CD4-positive, alpha-beta T cell (primary cell): Measurements from ENCODE around the gene LMBR1. TPM values are rescaled to one million over a fixed set of nuclear protein-coding genes. Genes with fewer than 3 reads are reported as not detected.

Experiments
- ATAC-seq: fragments of 200-7000 bp; cut with Tn5 transposase; one replicate; pipeline ENCODE4 v1.10.0; 2022; ENCODE audit warnings: mild to moderate bottlenecking; ENCODE audit not compliant: poor library complexity
- CTCF ChIA-PET: fragments of 350-600 bp; sonication (Branson Sonifier 250); formaldehyde crosslinking; loops from one replicate; lab custom pipeline; 2021; ENCODE audit warnings: antibody characterized with exemption, inconsistent platforms; lab: Charles Lee
- POLR2A ChIA-PET: fragments of 350-600 bp; sonication (Branson Sonifier 250); formaldehyde crosslinking; loops from one replicate; lab custom pipeline; 2021; ENCODE audit warnings: antibody characterized with exemption, inconsistent platforms; lab: Charles Lee
- DNase-seq, 14 experiments: peaks; one replicate each; pipeline ENCODE4 v3.0.0-alpha.2; 2013 to 2020; ENCODE audit warnings: mixed read lengths in 2 of 14
- H3K27ac ChIP-seq, 2 donors: one replicate each; pipeline versions ENCODE4 v1.5.1 to v1.7.0; 2013; ENCODE audit warnings: low read length in 2 of 2, low read depth in 1 of 2, mild to moderate bottlenecking in 1 of 2
- H3K27me3 ChIP-seq, 2 experiments: 1 replicate in 1 of 2; 2 replicates in 1 of 2; pipeline versions ENCODE4 v1.6.1 to v1.7.0; 2013; ENCODE audit warnings: low read length in 2 of 2, control low read depth in 1 of 2, mild to moderate bottlenecking in 1 of 2, moderate library complexity in 1 of 2; ENCODE audit not compliant: insufficient read depth in 2 of 2, control insufficient read depth in 1 of 2
- H3K36me3 ChIP-seq: one replicate; pipeline ENCODE4 v1.6.1; 2013; ENCODE audit warnings: low read length, control low read depth; ENCODE audit not compliant: insufficient read depth
- H3K4me1 ChIP-seq: one replicate; pipeline ENCODE4 v1.6.1; 2013; ENCODE audit warnings: low read length, control low read depth; ENCODE audit not compliant: insufficient read depth
- H3K4me3 ChIP-seq: one replicate; pipeline ENCODE4 v1.5.1; 2013; ENCODE audit warnings: mild to moderate bottlenecking, low read length, moderate library complexity
- H3K9me3 ChIP-seq, 2 experiments: 1 replicate in 1 of 2; 2 replicates in 1 of 2; pipeline versions ENCODE4 v1.6.1 to v1.7.0; 2013; ENCODE audit warnings: low read length in 2 of 2, mild to moderate bottlenecking in 2 of 2, control low read depth in 1 of 2, moderate library complexity in 1 of 2; ENCODE audit not compliant: control insufficient read depth in 1 of 2, insufficient read depth in 1 of 2
- H3K27ac Mint-ChIP-seq: one replicate; pipeline ENCODE4 v1.8.0; 2020; ENCODE audit warnings: mixed read lengths
- H3K27me3 Mint-ChIP-seq: one replicate; pipeline ENCODE4 v1.8.0; 2021; ENCODE audit warnings: mixed read lengths
- H3K36me3 Mint-ChIP-seq: one replicate; pipeline ENCODE4 v1.8.0; 2021; ENCODE audit warnings: low read depth, mixed read lengths
- H3K4me1 Mint-ChIP-seq: one replicate; pipeline ENCODE4 v1.8.0; 2021; ENCODE audit warnings: low read depth, mixed read lengths
- H3K4me3 Mint-ChIP-seq: one replicate; pipeline ENCODE4 v1.8.0; 2020; ENCODE audit warnings: mild to moderate bottlenecking, mixed read lengths
- H3K9me3 Mint-ChIP-seq: one replicate; pipeline ENCODE4 v1.8.0; 2020; ENCODE audit warnings: mixed read lengths
- CTCF ChIP-seq: fragments of 200-600 bp; IDR thresholded peaks from one replicate; pipeline ENCODE4 v1.8.0; 2022; ENCODE audit warnings: antibody characterized with exemption, mild to moderate bottlenecking
- intact Hi-C, 2 experiments: fragments of 100-400 bp; cut with DNase I in 1 of 2; cut with micrococcal nuclease in 1 of 2; formaldehyde crosslinking; loops; one replicate each; pipeline versions ENCODE4 v1.15.1 to v1.9.0; 2023 to 2025; cut with DNase I, micrococcal nuclease
- total RNA-seq, 174 experiments: library from RNA in 2 of 174; stranded (reverse) in 2 of 174; gene quantifications; one replicate each; pipeline ENCODE4 v1.2.3 and lab custom pipeline; 2021 to 2026

The LMBR1 gene
- total RNA-seq, 2 experiments from 2014 or later: 61.6 to 61.9 TPM

- H3K9me3 Mint-ChIP-seq: no peaks in the 10 kb centered on the region
- no peak overlapping the region for H3K27ac ChIP-seq
- no peaks in the 10 kb centered on the region for H3K27me3 Mint-ChIP-seq
- no peak for ATAC-seq
- no peak for DNase-seq
- no peak overlapping the region for H3K4me3 ChIP-seq
- peaks cover 77% of the 10 kb centered on the region for H3K36me3 Mint-ChIP-seq
- H3K4me1 ChIP-seq: no peaks in the 10 kb centered on the region
- H3K36me3 ChIP-seq: peaks cover 48% of the 10 kb centered on the region
- ChIA-PET POLR2A (no interaction called here), CTCF (no interaction called here)
- H3K4me1 Mint-ChIP-seq: no peaks in the 10 kb centered on the region
- no peaks in the 10 kb centered on the region for H3K27me3 ChIP-seq
- no peak for TF ChIP-seq CTCF
- intact Hi-C loops: no loop called here
- H3K27ac Mint-ChIP-seq: no peak overlapping the region
- H3K4me3 Mint-ChIP-seq: no peak overlapping the region
- no peaks in the 10 kb centered on the region for H3K9me3 ChIP-seq
Observed at GRCh38 chr7:156680281-156680680, 212.7 kb downstream of the LMBR1 start.

GRCh38 chr7:156677374-156678054, 215.5 kb downstream of the LMBR1 start:
- Mint-ChIP-seq H3K9me3 (no peaks in the 10 kb centered on the region), H3K36me3 (peaks cover 73% of the 10 kb centered on the region), H3K4me3 (no peak overlapping the region), H3K27me3 (no peaks in the 10 kb centered on the region), H3K27ac (no peak overlapping the region), H3K4me1 (no peaks in the 10 kb centered on the region)
- Histone ChIP-seq H3K4me1 (no peaks in the 10 kb centered on the region), H3K27me3 (no peaks in the 10 kb centered on the region), H3K36me3 (peaks cover 44% of the 10 kb centered on the region), H3K4me3 (no peak overlapping the region), H3K9me3 (no peaks in the 10 kb centered on the region), H3K27ac (no peak overlapping the region)
- no peak for DNase-seq
- no peak for TF ChIP-seq CTCF
- POLR2A ChIA-PET: no interaction called here
- intact Hi-C loops: no loop called here
- CTCF ChIA-PET: no interaction called here
- no peak for ATAC-seq

DNA sequence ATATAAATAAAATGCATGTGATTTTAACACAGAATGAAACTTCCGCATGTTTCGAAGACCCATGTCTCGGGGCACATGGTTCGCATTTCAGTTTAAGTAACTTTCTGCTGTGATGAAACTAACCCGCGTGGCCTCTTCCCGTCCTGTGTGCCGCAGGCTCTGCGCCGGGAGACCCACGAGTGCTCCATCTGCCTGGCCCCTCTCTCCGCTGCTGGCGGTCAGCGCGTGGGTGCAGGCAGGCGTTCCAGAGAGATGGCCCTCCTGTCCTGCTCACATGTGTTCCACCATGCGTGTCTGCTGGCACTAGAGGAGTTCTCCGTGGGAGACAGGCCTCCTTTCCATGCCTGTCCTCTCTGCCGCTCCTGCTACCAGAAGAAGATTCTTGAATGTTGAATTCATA, 216.7 kb downstream of the LMBR1 start:
- no peaks in the 10 kb centered on the region for H3K4me1 Mint-ChIP-seq
- POLR2A ChIA-PET: no interaction called here
- DNase-seq (no peak), ATAC-seq (no peak)
- no peak overlapping the region for H3K4me3 Mint-ChIP-seq
- H3K36me3 ChIP-seq: peaks cover 42% of the 10 kb centered on the region
- no peak for TF ChIP-seq CTCF
- no peak overlapping the region for H3K4me3 ChIP-seq
- H3K36me3 Mint-ChIP-seq: peaks cover 67% of the 10 kb centered on the region
- intact Hi-C loops: no loop called here
- H3K9me3 ChIP-seq: no peaks in the 10 kb centered on the region
- no peaks in the 10 kb centered on the region for H3K9me3 Mint-ChIP-seq
- CTCF ChIA-PET: no interaction called here
- no peaks in the 10 kb centered on the region for H3K4me1 ChIP-seq
- no peak overlapping the region for H3K27ac Mint-ChIP-seq
- no peak overlapping the region for H3K27ac ChIP-seq
- no peaks in the 10 kb centered on the region for H3K27me3 Mint-ChIP-seq
- no peaks in the 10 kb centered on the region for H3K27me3 ChIP-seq
